ENCODE measurements around the gene SCAND1. TPM values are rescaled to one million over a fixed set of nuclear protein-coding genes. Genes with fewer than 3 reads are reported as not detected.
"Not testable (repeated sequence)": the region's sequence is repeated elsewhere in the genome, so short reads cannot be mapped to it uniquely, and the experiment has no call there.

Gene SCAND1
- total RNA-seq, 4 donors from 2014 or later, result 18.8 to 71.2 (median 55.0) TPM

- Histone ChIP-seq H3K4me1 (peaks cover 11 to 17% of the 10 kb centered on the region in 2 donors), H3K4me3 (no peak overlapping the region), H3K27ac (no peak overlapping the region), H3K9me3 (no peaks in the 10 kb centered on the region), H3K27me3 (no peaks in the 10 kb centered on the region), H3K36me3 (no peaks in the 10 kb centered on the region)
- TF ChIP-seq CTCF (IDR thresholded peaks at IDR 0.05) (no peak), POLR2A (IDR thresholded peaks at IDR 0.05) (no peak)
- DNase-seq, result no peak
- intact Hi-C loops (cut with DNase I; ENCODE audit: low total_unique reads), result no loop called here
Measured at GRCh38 chr20:35956616-35957015, 2.3 kb upstream of the SCAND1 start.

- intact Hi-C loops (cut with DNase I; ENCODE audit: low total_unique reads), result no loop called here
- TF ChIP-seq CTCF (IDR thresholded peaks at IDR 0.05) (no peak), POLR2A (IDR thresholded peaks at IDR 0.05) (no peak)
- Histone ChIP-seq H3K9me3 (no peaks in the 10 kb centered on the region), H3K36me3 (no peaks in the 10 kb centered on the region), H3K4me1 (peaks cover 11 to 17% of the 10 kb centered on the region in 2 donors), H3K27ac (peak overlapping the region; percentile 93 to 94), H3K27me3 (no peaks in the 10 kb centered on the region), H3K4me3 (peak overlapping the region; percentile 76 to 79)
- DNase-seq, result no peak
Measured at GRCh38 chr20:35954907-35955251, 577 bp upstream of the SCAND1 start.

- Histone ChIP-seq H3K9me3 (no peaks in the 10 kb centered on the region), H3K4me3 (peak overlapping the region; percentile 76 to 79), H3K36me3 (no peaks in the 10 kb centered on the region), H3K4me1 (peaks cover 11 to 17% of the 10 kb centered on the region in 2 donors), H3K27me3 (no peaks in the 10 kb centered on the region), H3K27ac (peak overlapping the region; percentile 93 to 94)
- TF ChIP-seq POLR2A (IDR thresholded peaks at IDR 0.05), result no peak
- no peak for TF ChIP-seq CTCF (IDR thresholded peaks at IDR 0.05)
- intact Hi-C loops (cut with DNase I; ENCODE audit: low total_unique reads), result no loop called here
- no peak for DNase-seq
Measured at GRCh38 chr20:35953387-35954199, 709 bp downstream of the SCAND1 start.

- Histone ChIP-seq H3K4me3 (peak overlapping the region; percentile 76 to 79), H3K27me3 (no peaks in the 10 kb centered on the region), H3K4me1 (peaks cover 11 to 17% of the 10 kb centered on the region in 2 donors), H3K36me3 (no peaks in the 10 kb centered on the region), H3K27ac (peak overlapping the region; percentile 93 to 94), H3K9me3 (no peaks in the 10 kb centered on the region)
- no peak for TF ChIP-seq POLR2A (IDR thresholded peaks at IDR 0.05)
- no peak for TF ChIP-seq CTCF (IDR thresholded peaks at IDR 0.05)
- no peak for DNase-seq
- intact Hi-C loops (cut with DNase I; ENCODE audit: low total_unique reads), result no loop called here
Measured at GRCh38 chr20:35952480-35953386, 1.6 kb downstream of the SCAND1 start.

- H3K27ac ChIP-seq; H3K9me3 ChIP-seq; H3K4me3 ChIP-seq; H3K27me3 ChIP-seq; H3K36me3 ChIP-seq; intact Hi-C loops (cut with DNase I; ENCODE audit: low total_unique reads); DNase-seq: not testable (repeated sequence)
- H3K4me1 ChIP-seq, result peaks cover 11 to 17% of the 10 kb centered on the region in 2 donors
Measured at GRCh38 chr20:35952080-35952479, 2.2 kb downstream of the SCAND1 start.

Measured in uterus (tissue), 4 donors.